Measurements from ENCODE around the gene BEX4. TPM values are rescaled to one million over a fixed set of nuclear protein-coding genes. Genes with fewer than 3 reads are reported as not detected.
"Not testable (repeated sequence)": the region's sequence is repeated elsewhere in the genome, so short reads cannot be mapped to it uniquely, and the experiment has no call there.

Gene BEX4
- 34.4 and 36.5 TPM in 2 replicates for total RNA-seq (2014; rRNA removed; shearing (Covaris generic))

GRCh38 chrX:103214870-103215424, at the start of gene BEX4:
BEX4 (plus strand) TSS chrX:103215108; CDS start chrX:103216154, 1,046 bp downstream.
- peak within 1 kb of the TSS; percentile 79 for H3K4me3 ChIP-seq
- H3K36me3 ChIP-seq: peaks cover 6% of the 10 kb centered on the region; the same call in 1 of the 2 replicates
- H3K27me3 ChIP-seq: no peaks in the 10 kb centered on the region
- no peaks in the 10 kb centered on the region for H3K9me3 ChIP-seq (replicated peaks)
- peak within 1 kb of the TSS; percentile 77 for H3K27ac ChIP-seq
- H3K4me1 ChIP-seq: no peaks in the 10 kb centered on the region
- DNase-seq: peak; percentile 74 to 76

GRCh38 chrX:103170216-103170615, 44.7 kb upstream of the BEX4 start:
- Histone ChIP-seq H3K36me3 (no peaks in the 10 kb centered on the region), H3K27me3 (no peaks in the 10 kb centered on the region), H3K4me1 (no peaks in the 10 kb centered on the region), H3K9me3 (replicated peaks) (no peaks in the 10 kb centered on the region), H3K4me3 (no peak overlapping the region), H3K27ac (no peak overlapping the region)
- DNase-seq: no peak

GRCh38 chrX:103171353-103171752, 43.6 kb upstream of the BEX4 start:
- H3K9me3 ChIP-seq (replicated peaks): no peaks in the 10 kb centered on the region
- no peaks in the 10 kb centered on the region for H3K36me3 ChIP-seq
- DNase-seq: no peak
- H3K4me3 ChIP-seq: no peak overlapping the region
- H3K27ac ChIP-seq: no peak overlapping the region
- no peaks in the 10 kb centered on the region for H3K4me1 ChIP-seq
- no peaks in the 10 kb centered on the region for H3K27me3 ChIP-seq

GRCh38 chrX:103175256-103175655, 39.7 kb upstream of the BEX4 start:
- not testable (repeated sequence) for H3K4me1 ChIP-seq; H3K36me3 ChIP-seq; DNase-seq; H3K27ac ChIP-seq; H3K9me3 ChIP-seq (replicated peaks); H3K4me3 ChIP-seq; H3K27me3 ChIP-seq

- no peaks in the 10 kb centered on the region for H3K4me1 ChIP-seq
- H3K4me3 ChIP-seq: no peak overlapping the region
- H3K9me3 ChIP-seq (replicated peaks): no peaks in the 10 kb centered on the region
- H3K27me3 ChIP-seq: no peaks in the 10 kb centered on the region
- no peaks in the 10 kb centered on the region for H3K36me3 ChIP-seq
- H3K27ac ChIP-seq: no peak overlapping the region
- DNase-seq: peak; percentile 20 to 62
Measured at GRCh38 chrX:103175944-103176753, 38.8 kb upstream of the BEX4 start.

GRCh38 chrX:103177556-103177955, 37.4 kb upstream of the BEX4 start:
- Histone ChIP-seq H3K9me3 (replicated peaks) (no peaks in the 10 kb centered on the region), H3K36me3 (no peaks in the 10 kb centered on the region), H3K4me3 (no peak overlapping the region), H3K4me1 (no peaks in the 10 kb centered on the region), H3K27me3 (no peaks in the 10 kb centered on the region), H3K27ac (no peak overlapping the region)
- no peak for DNase-seq

GRCh38 chrX:103183912-103184311, 31.0 kb upstream of the BEX4 start:
- H3K9me3 ChIP-seq (replicated peaks): no peaks in the 10 kb centered on the region
- H3K4me3 ChIP-seq: no peak overlapping the region
- H3K27ac ChIP-seq: no peak overlapping the region
- no peaks in the 10 kb centered on the region for H3K4me1 ChIP-seq
- H3K36me3 ChIP-seq: no peaks in the 10 kb centered on the region
- H3K27me3 ChIP-seq: no peaks in the 10 kb centered on the region
- DNase-seq: no peak

GRCh38 chrX:103187953-103188475, 26.9 kb upstream of the BEX4 start:
- H3K4me1 ChIP-seq: no peaks in the 10 kb centered on the region
- no peak for DNase-seq
- no peak overlapping the region for H3K4me3 ChIP-seq
- no peaks in the 10 kb centered on the region for H3K36me3 ChIP-seq
- H3K27me3 ChIP-seq: no peaks in the 10 kb centered on the region
- H3K9me3 ChIP-seq (replicated peaks): no peaks in the 10 kb centered on the region
- H3K27ac ChIP-seq: no peak overlapping the region

- no peaks in the 10 kb centered on the region for H3K27me3 ChIP-seq
- no peak overlapping the region for H3K27ac ChIP-seq
- no peak overlapping the region for H3K4me3 ChIP-seq
- H3K4me1 ChIP-seq: no peaks in the 10 kb centered on the region
- DNase-seq: no peak
- no peaks in the 10 kb centered on the region for H3K36me3 ChIP-seq
- H3K9me3 ChIP-seq (replicated peaks): no peaks in the 10 kb centered on the region
Measured at GRCh38 chrX:103197721-103198306, 17.1 kb upstream of the BEX4 start.

GRCh38 chrX:103198668-103199067, 16.2 kb upstream of the BEX4 start:
- H3K27ac ChIP-seq; H3K4me3 ChIP-seq; H3K9me3 ChIP-seq (replicated peaks): not testable (repeated sequence)

GRCh38 chrX:103201041-103201440, 13.9 kb upstream of the BEX4 start:
- Histone ChIP-seq H3K9me3 (replicated peaks) (no peaks in the 10 kb centered on the region), H3K27ac (no peak overlapping the region), H3K4me3 (no peak overlapping the region), H3K4me1 (no peaks in the 10 kb centered on the region), H3K36me3 (no peaks in the 10 kb centered on the region), H3K27me3 (no peaks in the 10 kb centered on the region)
- no peak for DNase-seq

More at GRCh38 chrX:103198668-103199067, 16.2 kb upstream of the BEX4 start:
- not testable (repeated sequence) for DNase-seq, H3K27me3 ChIP-seq, H3K36me3 ChIP-seq, H3K4me1 ChIP-seq

- H3K4me3 ChIP-seq: no peak overlapping the region
- H3K4me1 ChIP-seq: no peaks in the 10 kb centered on the region
- no peaks in the 10 kb centered on the region for H3K9me3 ChIP-seq (replicated peaks)
Measured at GRCh38 chrX:103210056-103210455, 4.9 kb upstream of the BEX4 start.

GRCh38 chrX:103211012-103211715, 3.7 kb upstream of the BEX4 start:
- Histone ChIP-seq H3K27me3 (no peaks in the 10 kb centered on the region), H3K4me1 (no peaks in the 10 kb centered on the region), H3K36me3 (no peaks in the 10 kb centered on the region; the same call in 1 of the 2 replicates), H3K4me3 (no peak overlapping the region), H3K27ac (no peak overlapping the region), H3K9me3 (replicated peaks) (no peaks in the 10 kb centered on the region)
- DNase-seq: peak; percentile 35 to 66

More at GRCh38 chrX:103210056-103210455, 4.9 kb upstream of the BEX4 start:
- H3K36me3 ChIP-seq: no peaks in the 10 kb centered on the region
- no peaks in the 10 kb centered on the region for H3K27me3 ChIP-seq
- no peak for DNase-seq
- H3K27ac ChIP-seq: no peak overlapping the region

- Histone ChIP-seq H3K36me3 (peaks cover 6% of the 10 kb centered on the region; the same call in 1 of the 2 replicates), H3K27me3 (no peaks in the 10 kb centered on the region), H3K27ac (no peak overlapping the region), H3K4me3 (no peak overlapping the region), H3K4me1 (no peaks in the 10 kb centered on the region), H3K9me3 (replicated peaks) (no peaks in the 10 kb centered on the region)
- no peak for DNase-seq
Measured at GRCh38 chrX:103212749-103213457, 2.0 kb upstream of the BEX4 start.

Measured in SJCRH30 (cell line).